ENCODE results near the gene CITED1.

DNA sequence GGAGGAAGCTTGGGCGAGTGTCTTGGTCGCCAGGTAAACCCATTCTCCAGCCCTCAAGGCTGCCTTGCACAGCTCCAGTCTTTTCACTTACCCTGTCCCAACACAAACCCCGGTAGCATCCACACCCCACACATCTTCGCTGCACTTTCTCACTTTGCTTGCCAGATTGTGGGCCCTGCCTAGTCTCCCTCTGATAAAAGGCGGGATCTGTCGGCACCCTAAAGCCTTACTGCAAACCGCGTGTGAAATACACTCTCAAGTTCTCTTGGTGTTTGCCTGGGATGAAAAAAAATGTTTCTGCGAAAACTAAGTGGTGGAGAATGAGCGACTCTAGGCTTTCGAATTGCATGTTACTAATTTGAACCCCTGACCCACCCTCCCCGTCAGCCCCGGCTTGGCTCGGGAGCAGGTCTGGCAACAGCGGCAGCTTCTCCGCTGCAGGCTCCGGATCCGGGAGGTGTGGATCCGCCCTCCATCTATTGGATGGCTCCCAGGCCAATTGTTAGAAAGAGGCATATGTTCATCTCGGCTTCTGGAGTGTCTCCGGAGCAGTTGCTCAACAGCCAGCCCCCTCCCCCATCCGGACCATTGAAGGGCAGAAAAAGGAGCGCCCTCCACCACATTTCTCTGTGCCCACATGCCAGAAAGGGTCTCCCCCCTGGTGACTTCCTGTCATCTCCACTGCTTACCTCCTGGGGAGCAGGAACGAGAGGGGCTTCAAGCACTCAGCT is 3.0 kb upstream of the CITED1 start:
- TF ChIP-seq, protein P1, sequence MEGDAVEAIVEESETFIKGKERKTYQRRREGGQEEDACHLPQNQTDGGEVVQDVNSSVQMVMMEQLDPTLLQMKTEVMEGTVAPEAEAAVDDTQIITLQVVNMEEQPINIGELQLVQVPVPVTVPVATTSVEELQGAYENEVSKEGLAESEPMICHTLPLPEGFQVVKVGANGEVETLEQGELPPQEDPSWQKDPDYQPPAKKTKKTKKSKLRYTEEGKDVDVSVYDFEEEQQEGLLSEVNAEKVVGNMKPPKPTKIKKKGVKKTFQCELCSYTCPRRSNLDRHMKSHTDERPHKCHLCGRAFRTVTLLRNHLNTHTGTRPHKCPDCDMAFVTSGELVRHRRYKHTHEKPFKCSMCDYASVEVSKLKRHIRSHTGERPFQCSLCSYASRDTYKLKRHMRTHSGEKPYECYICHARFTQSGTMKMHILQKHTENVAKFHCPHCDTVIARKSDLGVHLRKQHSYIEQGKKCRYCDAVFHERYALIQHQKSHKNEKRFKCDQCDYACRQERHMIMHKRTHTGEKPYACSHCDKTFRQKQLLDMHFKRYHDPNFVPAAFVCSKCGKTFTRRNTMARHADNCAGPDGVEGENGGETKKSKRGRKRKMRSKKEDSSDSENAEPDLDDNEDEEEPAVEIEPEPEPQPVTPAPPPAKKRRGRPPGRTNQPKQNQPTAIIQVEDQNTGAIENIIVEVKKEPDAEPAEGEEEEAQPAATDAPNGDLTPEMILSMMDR (IDR thresholded peaks at IDR 0.05): no peak
- TF ChIP-seq EZH2phosphoT487 (IDR thresholded peaks at IDR 0.05) (peak; percentile 53), EZH2 (IDR thresholded peaks at IDR 0.05) (peak; percentile 34)
